Stimulated activated CD4-positive, alpha-beta T cell treated with anti-CD3 and anti-CD28 coated beads, Interleukin-1b, Interleukin-23, amount 100 ng/mL, for 48 hours (primary cell): ENCODE data around the gene NOVA1.
"Not testable (repeated sequence)": the region's sequence is repeated elsewhere in the genome, so short reads cannot be mapped to it uniquely, and the experiment has no call there.

Experiments used
- DNase-seq: peaks from one replicate; pipeline ENCODE4 v3.0.0-alpha.2; 2020

Gene NOVA1, protein sequence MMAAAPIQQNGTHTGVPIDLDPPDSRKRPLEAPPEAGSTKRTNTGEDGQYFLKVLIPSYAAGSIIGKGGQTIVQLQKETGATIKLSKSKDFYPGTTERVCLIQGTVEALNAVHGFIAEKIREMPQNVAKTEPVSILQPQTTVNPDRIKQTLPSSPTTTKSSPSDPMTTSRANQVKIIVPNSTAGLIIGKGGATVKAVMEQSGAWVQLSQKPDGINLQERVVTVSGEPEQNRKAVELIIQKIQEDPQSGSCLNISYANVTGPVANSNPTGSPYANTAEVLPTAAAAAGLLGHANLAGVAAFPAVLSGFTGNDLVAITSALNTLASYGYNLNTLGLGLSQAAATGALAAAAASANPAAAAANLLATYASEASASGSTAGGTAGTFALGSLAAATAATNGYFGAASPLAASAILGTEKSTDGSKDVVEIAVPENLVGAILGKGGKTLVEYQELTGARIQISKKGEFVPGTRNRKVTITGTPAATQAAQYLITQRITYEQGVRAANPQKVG

DNA sequence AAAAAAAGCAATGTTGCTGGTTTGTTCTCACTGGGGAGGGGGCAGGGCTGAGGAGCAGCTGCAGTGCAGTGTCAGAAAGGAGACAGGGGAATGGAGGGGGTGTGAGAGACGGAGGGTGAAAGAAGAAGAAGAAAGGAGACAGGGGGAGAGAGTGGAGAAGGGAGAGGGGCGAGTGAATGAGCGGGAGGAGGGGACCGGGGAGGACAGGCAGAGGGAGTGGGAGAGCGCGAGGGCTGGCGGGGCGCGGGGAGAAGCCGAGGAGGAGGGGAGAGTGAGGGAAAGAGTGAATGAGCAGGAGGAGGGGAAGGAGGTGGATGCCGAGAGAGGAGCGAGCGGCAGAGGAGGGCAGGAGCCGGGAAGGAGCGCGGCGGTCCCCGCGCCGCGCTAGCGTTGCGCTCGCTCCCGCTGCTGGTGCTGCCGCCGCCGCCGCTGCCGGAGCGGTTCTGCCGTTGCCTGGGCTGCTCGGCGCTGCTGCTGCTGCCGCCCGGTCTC is at the start of gene NOVA1:
Gene NOVA1, minus strand, starts transcription at position 445 of the 492 bp plus-strand sequence. CDS start 597 bp downstream, outside the sequence.
- DNase-seq = no peak

DNA sequence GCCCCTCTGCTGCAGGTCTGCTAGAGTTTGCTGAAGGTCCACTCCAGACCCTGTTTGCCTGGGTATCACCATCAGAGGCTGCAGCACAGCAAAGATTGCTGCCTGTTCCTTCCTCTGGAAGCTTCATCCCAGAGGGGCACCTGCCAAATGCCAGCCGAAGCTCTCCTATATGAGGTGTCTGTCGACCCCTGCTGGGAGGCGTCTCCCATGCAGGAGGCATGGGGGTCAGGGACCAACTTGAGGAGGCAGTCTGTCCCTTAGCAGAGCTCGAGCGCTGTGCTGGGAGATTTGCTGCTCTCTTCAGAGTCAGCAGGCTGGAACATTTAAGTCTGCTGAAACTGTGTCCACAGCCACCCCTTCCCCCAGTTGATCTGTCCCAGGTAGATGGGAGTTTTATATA is 47.2 kb upstream of the NOVA1 start:
- not testable (repeated sequence) for DNase-seq

DNA sequence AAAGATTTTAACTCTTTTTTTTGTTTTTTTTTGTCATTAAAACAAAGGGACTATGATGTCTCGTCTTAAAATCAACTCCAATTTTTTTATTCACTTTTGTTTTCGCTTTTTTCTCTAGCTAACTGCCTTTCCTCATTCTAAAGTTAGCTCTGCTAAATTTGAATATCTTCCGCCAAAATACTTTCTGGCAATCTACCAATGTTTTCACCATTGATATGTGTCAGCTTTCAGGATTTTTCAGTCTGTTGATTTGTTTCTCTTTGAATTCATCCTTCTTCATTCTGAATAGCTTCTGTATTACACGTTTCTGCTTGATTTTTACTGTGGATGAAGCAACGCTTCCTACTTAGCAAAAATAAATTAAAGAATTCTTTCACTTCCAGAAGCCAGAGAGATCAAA is 38.7 kb upstream of the NOVA1 start:
- DNase-seq = no peak

DNA sequence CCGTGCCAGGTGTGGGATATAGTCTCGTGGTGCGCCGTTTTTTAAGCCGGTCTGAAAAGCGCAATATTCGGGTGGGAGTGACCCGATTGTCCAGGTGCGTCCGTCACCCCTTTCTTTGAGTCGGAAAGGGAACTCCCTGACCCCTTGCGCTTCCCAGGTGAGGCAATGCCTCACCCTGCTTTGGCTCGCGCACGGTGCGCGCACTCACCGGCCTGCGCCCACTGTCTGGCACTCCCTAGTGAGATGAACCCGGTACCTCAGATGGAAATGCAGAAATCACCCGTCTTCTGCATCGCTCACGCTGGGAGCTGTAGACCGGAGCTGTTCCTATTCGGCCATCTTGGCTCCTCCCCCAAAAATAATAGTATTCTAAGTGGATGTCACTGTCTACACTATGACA is 37.1 kb upstream of the NOVA1 start:
- DNase-seq = not testable (repeated sequence)

DNA sequence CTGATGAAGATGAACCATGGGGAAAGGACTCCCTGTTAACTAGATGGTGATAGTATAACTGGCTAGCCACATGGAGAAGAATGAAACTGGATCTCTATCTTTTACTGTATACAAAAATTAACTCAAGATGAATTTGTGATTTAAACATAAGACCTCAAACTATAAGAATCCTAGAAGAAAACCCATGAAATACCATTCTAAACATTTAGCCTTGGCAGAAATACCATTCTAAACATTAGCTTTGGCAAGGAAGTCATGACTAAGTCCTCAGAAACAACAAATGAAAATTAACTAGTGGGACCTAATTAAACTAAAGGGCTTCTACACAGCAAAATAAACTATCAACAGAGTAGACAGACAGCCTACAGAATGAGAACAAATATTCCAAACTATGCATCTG is 28.4 kb upstream of the NOVA1 start:
- DNase-seq = no peak

DNA sequence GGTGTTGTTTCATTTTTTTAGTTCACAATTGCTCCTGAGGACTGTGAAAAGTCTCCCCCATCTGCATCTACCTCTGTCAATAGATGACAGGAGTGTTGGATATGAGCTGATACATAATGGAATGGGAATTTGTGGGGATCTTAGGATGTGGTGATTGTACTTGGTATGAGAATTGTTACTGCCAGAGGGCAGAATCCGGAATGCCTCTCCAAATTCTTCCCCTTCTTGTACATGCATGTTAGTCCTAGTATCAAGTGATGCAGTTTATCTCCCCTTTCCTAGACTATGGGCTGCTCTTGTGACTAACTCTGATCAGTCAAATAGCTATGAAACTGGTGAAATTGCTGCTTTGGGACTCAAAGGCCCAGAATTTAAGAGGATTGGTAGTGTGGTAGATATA is 24.8 kb upstream of the NOVA1 start:
- no peak for DNase-seq

DNA sequence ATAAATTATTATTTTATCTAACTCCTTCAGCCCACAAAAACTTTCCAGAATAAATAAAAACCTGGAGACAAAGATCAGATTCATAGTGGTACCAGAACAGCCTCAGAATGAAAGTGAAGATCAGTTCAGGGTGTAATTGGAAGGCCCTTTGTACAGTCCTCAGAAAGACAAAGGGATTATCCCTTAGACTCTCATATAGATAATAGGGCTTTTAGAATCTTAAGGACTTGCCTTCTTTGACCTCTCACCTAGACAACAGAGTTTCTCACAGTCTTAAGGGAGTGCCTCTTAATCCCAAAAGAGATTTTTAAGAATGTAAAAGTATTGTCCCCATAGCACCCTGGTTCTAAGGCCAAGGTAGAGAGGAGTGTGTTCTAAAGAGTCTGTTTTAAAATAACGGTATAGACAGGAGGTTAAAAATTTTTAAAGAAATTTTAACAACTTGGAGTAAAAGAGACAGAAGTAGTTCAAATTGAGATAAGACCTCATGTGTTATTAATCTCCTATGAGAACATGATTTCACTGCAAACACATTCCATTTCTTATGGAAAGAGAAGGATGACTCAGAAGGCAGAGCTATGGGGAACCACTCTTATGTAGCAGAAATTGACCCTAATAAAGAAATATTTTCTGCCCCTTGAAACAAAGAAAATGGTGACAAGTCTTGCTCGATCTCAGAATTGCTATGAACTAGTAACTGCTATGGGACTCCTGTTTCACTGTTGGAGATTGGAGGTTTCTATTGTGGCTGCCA is 24.2 kb upstream of the NOVA1 start:
- DNase-seq = no peak

DNA sequence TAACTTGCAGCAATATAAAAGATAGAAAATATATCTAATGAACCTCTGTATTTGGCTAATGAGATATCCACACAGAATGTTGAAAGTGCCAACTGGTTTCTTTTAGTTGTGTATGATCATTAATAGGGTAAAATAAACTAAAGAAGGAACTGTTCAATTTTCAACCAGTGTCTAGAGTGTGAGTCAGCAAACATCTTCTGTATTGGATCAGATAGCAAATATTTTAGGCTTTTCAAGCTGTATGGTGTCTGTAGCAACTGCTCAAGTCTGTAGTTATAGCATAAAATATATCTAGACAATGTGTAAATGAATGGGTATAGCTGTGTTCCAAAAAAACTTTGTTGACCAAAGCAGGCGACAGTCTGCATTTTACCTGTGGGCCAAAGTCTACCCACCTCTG is 23.5 kb upstream of the NOVA1 start:
- no peak for DNase-seq

DNA sequence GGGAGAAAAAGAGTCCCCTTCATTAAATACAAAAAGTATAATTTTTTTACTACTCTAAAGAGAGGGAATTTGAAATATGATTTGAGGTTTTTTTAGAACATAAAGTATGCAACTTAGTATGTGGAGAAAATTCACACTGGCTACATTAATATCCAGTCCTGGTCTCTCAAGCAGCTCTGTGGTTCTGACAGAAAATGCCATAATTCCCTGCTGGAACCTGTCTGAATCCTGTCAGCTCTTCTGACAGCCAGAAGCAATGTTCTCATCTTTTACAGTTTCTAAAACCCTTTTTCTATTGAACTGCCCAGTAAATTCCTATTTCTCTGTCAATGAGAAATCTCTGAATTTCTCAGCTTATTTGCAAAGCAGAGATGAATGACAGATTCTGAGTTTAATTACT is 13.4 kb upstream of the NOVA1 start:
- DNase-seq = no peak

DNA sequence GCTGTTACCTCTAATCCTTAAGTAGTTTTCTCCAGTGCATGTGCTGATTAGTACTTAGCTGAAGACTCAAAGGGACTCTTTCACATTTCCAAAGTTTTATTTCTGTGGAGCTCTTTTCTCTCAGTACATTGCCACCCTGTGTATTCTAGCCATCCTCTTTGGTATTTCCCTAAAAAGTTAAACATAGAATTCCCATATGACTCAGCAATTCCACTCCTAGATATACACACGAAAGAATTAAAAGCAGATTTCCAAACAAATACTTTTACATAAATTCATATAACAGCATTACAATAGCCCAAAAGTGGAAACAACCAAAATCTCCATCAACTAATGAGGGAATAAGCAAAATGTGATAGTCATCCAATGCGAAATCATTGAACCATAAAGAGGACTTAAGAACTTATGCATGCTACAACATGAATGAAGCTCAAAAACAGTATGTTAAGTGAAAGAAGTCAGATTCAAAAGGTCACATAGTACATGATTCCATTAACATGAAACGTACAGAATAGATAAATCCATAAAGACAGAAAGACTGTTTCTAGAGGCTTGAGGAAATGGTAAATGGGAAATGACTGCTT is 9.0 kb upstream of the NOVA1 start:
- no peak for DNase-seq

DNA sequence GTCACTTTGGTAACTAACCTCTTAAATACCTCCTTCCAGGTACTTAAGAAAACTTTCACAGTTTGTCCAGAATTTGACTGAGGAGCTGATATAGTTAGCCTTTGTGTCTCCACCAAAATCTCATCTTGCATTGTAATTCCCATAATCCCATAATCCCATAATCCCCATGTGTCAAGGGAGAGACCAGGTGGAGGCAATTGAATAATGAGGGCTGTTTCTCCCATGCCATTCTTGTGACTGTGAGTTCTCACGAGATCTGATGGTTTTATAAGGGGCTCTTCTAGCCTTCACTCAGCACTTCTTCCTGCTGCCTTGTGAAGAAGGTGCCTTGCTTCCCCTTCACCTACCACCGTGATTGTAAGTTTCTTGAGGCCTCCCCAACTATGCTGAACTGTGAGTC is 7.8 kb upstream of the NOVA1 start:
- no peak for DNase-seq

DNA sequence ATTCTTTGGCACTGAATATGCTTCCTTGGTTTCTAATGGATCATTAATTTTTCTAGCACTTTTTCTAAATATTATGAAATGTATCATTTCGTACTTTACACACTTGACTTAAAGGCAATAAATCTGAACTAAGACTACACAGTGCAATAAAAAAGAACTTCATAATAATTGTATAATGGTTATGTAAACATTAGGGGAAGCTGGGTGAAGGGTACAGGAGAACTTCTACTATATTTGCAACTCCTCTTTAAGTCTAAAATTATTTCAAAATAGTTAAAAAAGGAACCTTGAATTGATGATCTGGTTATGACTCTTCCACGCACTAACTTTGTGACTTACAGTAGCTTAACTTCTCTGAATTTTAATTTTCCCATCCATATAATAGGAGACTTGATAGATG is 5.1 kb upstream of the NOVA1 start:
- no peak for DNase-seq

DNA sequence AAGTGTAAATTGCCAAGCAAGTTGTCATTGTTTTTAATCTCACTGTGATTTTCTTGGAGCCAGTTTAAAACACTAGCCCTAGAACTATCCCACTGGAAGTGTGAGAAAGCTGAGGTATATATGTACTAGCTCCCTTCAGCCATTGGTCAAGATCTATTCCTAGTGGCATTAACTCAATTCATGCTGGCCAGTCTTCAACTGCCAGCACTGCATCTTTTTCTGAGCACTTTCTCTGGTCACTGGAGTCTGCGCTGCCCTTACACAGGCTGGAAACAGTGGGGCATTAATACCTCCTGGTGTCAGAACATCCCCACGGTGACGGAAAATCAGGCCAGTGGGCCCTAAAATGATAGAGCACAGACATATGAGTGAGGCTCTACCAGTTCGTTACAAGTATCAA is 4.0 kb upstream of the NOVA1 start:
- DNase-seq = no peak

DNA sequence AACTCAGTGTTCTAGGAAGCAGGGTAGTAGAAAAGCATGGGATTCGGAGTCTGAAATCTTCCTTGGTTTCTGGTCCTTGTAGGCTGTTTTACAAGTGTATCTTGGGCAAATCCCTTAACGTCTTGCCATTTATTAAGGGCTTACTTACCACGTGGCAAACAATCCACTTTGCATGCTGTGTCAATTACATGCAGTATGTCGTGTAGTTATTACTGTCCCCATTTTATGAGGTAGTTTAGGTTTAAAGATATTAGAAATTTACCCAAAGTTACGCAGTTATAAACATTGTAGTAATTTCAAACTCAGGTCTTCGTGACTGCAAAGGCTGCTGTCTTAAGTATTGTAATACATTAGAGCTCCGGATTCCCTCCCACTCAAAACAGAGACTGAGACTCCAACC is 1.5 kb upstream of the NOVA1 start:
- DNase-seq = no peak

DNA sequence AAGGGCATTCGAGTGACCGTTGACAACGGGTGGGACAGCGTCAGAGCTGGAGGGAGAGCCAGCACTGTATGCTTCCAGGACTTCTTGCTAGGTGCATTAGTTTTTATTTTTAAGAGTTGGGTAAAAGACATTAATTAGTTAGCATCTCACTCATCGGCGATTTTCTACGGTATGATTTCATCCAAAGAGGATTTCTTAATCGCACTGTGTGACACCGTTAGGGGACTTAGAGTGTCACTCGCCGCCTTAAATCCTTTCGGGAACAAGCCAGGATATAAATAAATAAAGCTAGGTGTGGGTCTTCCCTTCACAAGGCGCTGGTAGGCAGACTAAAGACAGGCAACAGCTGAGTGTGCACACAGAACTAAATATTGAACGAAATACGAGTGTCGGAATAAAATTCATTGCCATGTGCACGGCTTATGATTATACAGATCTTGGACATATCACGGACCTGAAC is 869 bp upstream of the NOVA1 start:
- DNase-seq = no peak

DNA sequence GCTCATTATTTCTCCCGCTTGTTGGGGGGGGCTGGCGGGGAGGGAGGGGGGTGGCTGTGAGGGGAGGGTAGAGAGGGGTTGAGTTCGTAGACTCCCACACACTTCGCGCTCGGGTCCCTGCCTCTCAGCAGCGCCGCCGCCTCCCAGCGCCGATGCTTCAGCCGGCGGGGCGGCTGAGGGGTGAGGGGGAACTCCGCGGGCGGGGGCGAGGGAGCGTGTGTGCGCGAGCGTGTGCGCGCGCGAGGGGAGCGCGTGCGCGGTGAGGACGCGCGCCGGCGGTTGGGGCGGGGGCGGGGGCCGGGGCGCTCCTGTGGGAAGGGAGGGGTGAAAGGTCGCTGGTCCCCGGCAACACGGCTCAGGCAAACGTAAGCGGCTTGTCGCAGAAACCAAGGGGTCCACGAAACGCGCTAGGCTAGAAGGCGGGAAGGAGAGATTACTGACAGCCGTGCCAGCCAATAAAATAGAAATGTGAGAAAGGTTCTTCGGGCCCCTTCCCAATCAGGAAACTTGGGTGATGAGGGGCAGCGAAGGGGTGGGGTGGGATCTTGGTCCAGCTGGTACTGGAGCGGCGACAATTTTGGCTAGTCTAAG is 343 bp upstream of the NOVA1 start:
- no peak for DNase-seq

DNA sequence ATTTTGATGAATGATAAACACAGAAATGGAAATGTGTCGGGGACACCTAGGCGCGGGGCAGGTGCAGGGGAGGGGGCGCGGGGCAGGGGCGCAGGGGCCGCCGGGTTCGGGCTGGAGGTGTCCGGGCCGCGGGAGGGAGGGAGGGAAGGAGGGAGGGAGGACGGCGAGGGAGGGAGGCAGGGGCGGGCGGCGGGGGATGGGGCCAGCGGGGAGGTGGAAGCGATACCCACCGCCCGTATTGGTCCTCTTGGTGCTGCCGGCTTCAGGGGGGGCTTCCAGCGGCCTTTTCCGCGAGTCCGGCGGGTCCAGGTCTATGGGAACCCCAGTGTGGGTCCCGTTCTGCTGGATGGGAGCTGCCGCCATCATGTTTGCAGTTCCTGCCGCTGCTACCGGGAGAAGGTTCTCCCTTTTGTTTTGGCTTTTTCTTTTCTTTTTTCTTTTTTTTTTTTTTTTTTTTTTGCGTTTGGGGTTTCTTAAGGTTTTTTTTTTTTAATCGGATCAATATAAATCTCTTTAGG is 703 bp downstream of the NOVA1 start:
- no peak for DNase-seq

DNA sequence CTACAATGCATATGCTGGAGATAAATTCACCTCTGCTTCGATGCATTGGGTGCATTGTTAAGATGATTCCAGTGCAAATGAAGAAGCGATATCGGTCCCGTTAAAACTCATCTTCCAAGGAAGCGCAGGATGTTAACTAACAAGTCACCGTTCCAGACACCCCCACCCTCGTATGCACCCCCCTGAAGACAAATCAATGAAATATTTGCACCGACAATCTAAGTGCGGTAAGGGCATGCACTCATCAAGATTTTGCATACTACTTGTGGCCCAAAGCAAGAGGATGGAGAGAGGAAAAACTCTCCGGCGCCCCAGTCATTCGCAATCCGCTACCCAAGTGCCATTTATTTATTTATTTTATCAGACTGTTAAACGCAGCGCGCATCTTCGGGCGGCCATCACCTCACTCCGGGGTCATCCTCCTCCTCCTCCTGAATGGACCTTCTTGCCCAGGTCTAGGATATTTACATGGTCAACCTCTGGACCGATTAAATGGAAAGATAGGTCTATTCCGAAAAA is 1.2 kb downstream of the NOVA1 start:
- DNase-seq = no peak

DNA sequence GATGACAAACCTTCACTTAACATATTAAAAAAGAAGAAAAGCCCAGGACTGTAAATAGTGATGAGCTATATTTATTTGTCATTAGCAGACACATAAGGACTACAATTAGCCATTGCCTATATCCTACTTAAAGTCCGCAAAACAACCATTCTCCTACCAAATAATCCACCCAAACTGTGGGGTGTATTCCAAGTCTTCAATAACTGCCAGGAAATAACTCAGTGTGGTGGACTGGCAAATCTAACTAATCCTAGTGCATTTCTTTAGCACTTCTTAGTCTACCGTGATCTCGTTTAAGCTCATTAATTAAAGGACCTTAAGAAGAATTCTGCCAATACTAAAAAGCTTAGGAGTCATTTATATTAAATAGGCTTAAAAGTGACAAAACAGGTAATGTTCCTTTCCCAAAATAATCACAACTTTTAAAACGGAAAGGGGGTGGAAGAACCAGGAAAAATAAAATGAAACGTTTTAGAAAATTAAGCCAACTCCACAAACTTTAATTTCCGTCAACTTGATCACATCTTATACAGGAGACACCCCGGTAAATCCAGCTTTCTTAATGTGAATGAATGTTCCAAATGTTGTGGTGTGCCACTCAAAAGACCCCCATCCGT is 1.8 kb downstream of the NOVA1 start:
- DNase-seq = no peak

DNA sequence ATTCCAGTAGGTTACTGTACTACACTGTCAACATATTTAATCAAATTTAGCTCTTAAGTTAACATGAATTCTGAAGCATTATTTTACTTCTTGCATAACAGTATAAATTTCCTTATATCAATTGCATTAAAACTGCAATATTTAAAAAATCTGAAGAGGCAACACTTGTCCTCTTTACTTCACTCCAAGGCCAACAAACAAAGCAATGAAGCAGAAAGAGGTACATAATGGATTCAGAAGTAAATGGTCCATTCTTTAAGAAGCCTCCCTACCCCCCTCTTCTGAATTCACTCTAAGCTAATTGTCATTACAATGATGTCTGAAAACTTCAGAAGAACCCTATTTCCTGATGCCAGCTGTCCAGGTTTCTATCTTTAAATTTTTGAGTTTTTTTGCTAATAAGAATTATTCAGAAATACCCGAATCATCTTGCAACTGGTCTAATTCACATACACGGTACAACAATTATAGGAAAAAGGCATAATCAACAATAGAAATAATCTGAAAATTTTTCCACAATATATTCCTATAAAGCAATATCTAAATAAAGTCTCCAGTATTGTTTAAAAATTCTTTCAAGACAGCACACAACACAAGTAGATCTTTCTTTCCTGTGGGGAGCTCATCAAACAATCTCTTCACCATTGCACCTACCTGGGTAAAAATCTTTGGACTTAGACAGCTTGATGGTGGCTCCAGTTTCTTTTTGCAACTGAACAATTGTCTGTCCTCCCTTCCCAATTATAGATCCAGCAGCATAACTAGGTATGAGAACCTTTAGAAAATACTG is 2.9 kb downstream of the NOVA1 start:
- no peak for DNase-seq

DNA sequence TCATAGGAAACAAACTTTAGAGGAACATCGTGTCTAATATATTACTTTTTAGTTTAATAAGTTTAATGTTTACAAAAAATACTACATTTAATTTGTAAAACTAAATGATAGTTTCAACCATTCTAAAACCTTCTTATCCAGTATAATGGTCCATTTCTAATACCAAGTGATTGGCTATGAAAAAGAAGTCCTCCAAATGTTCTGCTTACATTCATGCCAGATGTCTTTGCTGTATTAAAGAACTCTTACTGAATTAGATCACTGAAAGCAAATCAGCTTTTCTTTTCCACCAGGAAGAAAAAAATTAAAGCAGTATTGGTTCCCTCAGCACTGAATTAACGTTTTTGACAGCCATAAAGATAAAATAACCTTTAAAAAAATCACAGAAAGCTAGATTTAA is 3.7 kb downstream of the NOVA1 start:
- DNase-seq = no peak
